ENCODE measurements around the gene GPR65.

GPR65 gene

GRCh38 chr14:88005050-88005481, at the start of gene GPR65:
Gene GPR65 (plus strand): TSS chr14:88005135. CDS start chr14:88010848, 5,713 bp downstream.
- peak; percentile 20 to 23 for DNase-seq
- no peak for TF ChIP-seq GATA1 (IDR thresholded peaks at IDR 0.05; ENCODE audit: low read depth, low read length)

GRCh38 chr14:87955501-87955900, 49.4 kb upstream of the GPR65 start:
- TF ChIP-seq POLR2A (IDR thresholded peaks at IDR 0.05; ENCODE audit: low read length) (no peak), GATA1 (IDR thresholded peaks at IDR 0.05; ENCODE audit: low read depth, low read length) (no peak)
- DNase-seq, result no peak

- no peak for DNase-seq
- TF ChIP-seq GATA1 (IDR thresholded peaks at IDR 0.05; ENCODE audit: low read depth, low read length) (no peak), POLR2A (IDR thresholded peaks at IDR 0.05; ENCODE audit: low read length) (no peak)
These were observed 44.7 kb upstream of the GPR65 start for GRCh38 chr14:87960013-87960787.

- no peak for DNase-seq
- no peak for TF ChIP-seq GATA1 (IDR thresholded peaks at IDR 0.05; ENCODE audit: low read depth, low read length)
- no peak for TF ChIP-seq POLR2A (IDR thresholded peaks at IDR 0.05; ENCODE audit: low read length)
These were observed 43.7 kb upstream of the GPR65 start for GRCh38 chr14:87961246-87961645.

GRCh38 chr14:87966816-87967215, 38.1 kb upstream of the GPR65 start:
- DNase-seq, result no peak
- TF ChIP-seq POLR2A (IDR thresholded peaks at IDR 0.05; ENCODE audit: low read length), result no peak
- no peak for TF ChIP-seq GATA1 (IDR thresholded peaks at IDR 0.05; ENCODE audit: low read depth, low read length)

- DNase-seq, result no peak
These were observed 37.4 kb upstream of the GPR65 start for GRCh38 chr14:87967496-87967895.

GRCh38 chr14:87971010-87971409, 33.9 kb upstream of the GPR65 start:
- DNase-seq, result peak; percentile 5 to 7
- TF ChIP-seq POLR2A (IDR thresholded peaks at IDR 0.05; ENCODE audit: low read length) (no peak), GATA1 (IDR thresholded peaks at IDR 0.05; ENCODE audit: low read depth, low read length) (no peak)

More at GRCh38 chr14:87967496-87967895, 37.4 kb upstream of the GPR65 start:
- no peak for TF ChIP-seq GATA1 (IDR thresholded peaks at IDR 0.05; ENCODE audit: low read depth, low read length)
- TF ChIP-seq POLR2A (IDR thresholded peaks at IDR 0.05; ENCODE audit: low read length), result no peak

GRCh38 chr14:87975636-87976035, 29.3 kb upstream of the GPR65 start:
- DNase-seq, result no peak
- no peak for TF ChIP-seq POLR2A (IDR thresholded peaks at IDR 0.05; ENCODE audit: low read length)
- TF ChIP-seq GATA1 (IDR thresholded peaks at IDR 0.05; ENCODE audit: low read depth, low read length), result no peak

- no peak for DNase-seq
- TF ChIP-seq GATA1 (IDR thresholded peaks at IDR 0.05; ENCODE audit: low read depth, low read length) (no peak), POLR2A (IDR thresholded peaks at IDR 0.05; ENCODE audit: low read length) (no peak)
These were observed 25.2 kb upstream of the GPR65 start for GRCh38 chr14:87979689-87980088.

GRCh38 chr14:87989221-87989955, 15.5 kb upstream of the GPR65 start:
- no peak for TF ChIP-seq GATA1 (IDR thresholded peaks at IDR 0.05; ENCODE audit: low read depth, low read length)
- peak; percentile 8 for TF ChIP-seq POLR2A (IDR thresholded peaks at IDR 0.05; ENCODE audit: low read length)
- peak; percentile 41 to 42 for DNase-seq

- TF ChIP-seq POLR2A (IDR thresholded peaks at IDR 0.05; ENCODE audit: low read length) (no peak), GATA1 (IDR thresholded peaks at IDR 0.05; ENCODE audit: low read depth, low read length) (no peak)
- no peak for DNase-seq
These were observed 15.0 kb upstream of the GPR65 start for GRCh38 chr14:87989956-87990299.

GRCh38 chr14:87990682-87991081, 14.3 kb upstream of the GPR65 start:
- DNase-seq, result no peak
- TF ChIP-seq GATA1 (IDR thresholded peaks at IDR 0.05; ENCODE audit: low read depth, low read length) (no peak), POLR2A (IDR thresholded peaks at IDR 0.05; ENCODE audit: low read length) (peak; percentile 21)

- peak in 1 of 2 experiments; percentile 75 for DNase-seq
- peak; percentile 35 for TF ChIP-seq POLR2A (IDR thresholded peaks at IDR 0.05; ENCODE audit: low read length)
- TF ChIP-seq GATA1 (IDR thresholded peaks at IDR 0.05; ENCODE audit: low read depth, low read length), result no peak
These were observed 12.6 kb upstream of the GPR65 start for GRCh38 chr14:87992346-87992717.

GRCh38 chr14:87992718-87993628, 12.0 kb upstream of the GPR65 start, which contains the start of gene GALC:
Gene GALC (minus strand): TSS chr14:87993182. CDS start chr14:87993164, 18 bp downstream.
- peak; percentile 31 for TF ChIP-seq GATA1 (IDR thresholded peaks at IDR 0.05; ENCODE audit: low read depth, low read length)
- TF ChIP-seq POLR2A (IDR thresholded peaks at IDR 0.05; ENCODE audit: low read length), result peak; percentile 87
- DNase-seq, result peak; percentile 96

All from erythroblast (primary cell).